ENCODE results near the gene C6orf58. TPM values are rescaled to one million over a fixed set of nuclear protein-coding genes. Genes with fewer than 3 reads are reported as not detected.

Gene C6orf58
- total RNA-seq, 1 experiment from 2014 or later: not detected

DNA sequence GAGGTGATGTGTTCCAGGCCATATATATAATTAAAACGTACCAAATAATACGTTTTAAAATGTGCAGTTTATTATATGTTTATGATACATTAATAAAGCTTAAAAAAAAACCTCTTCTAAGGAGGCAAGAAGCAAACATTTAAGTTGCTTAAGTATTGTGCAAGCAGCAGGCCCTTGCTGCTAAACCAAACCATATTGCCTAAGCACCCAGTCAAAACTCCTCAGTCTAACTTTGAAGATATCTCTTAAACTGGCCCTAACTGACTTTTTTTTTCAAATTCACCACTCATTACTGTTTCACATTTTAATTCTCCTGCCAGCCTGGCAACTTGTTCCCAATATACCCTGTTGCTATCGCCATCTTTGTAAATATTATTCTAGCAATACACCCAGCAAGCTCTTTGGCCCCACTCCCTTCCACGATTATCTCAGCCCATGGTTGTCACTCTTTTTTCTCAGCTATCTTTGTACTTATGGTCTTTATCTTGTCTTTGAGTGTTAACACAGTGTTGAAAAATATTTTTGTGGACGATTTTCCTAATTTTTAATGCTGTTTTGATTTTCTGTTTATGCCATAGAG, 60.9 kb downstream of the C6orf58 start:
- Histone ChIP-seq H3K36me3 (no peaks in the 10 kb centered on the region), H3K27ac (no peak overlapping the region), H3K9me3 (replicated peaks) (no peaks in the 10 kb centered on the region), H3K4me1 (no peaks in the 10 kb centered on the region), H3K4me3 (no peak overlapping the region), H3K27me3 (no peaks in the 10 kb centered on the region)
- no peak for DNase-seq

Other genes with a start within 250 kb of the C6orf58 start
- 70.2 and 77.2 TPM in 2 replicates for gene ECHDC1, start 233.6 kb upstream of the C6orf58 start, total RNA-seq (2014; rRNA removed; shearing (Covaris generic))
- gene KIAA0408, start 117.8 kb upstream of the C6orf58 start, total RNA-seq (2014; rRNA removed; shearing (Covaris generic)): 2.5 and 2.9 TPM in 2 replicates

Measured in SJCRH30 (cell line).